Mononuclear cell (primary cell): ENCODE data around the gene DIPK1B. TPM values are rescaled to one million over a fixed set of nuclear protein-coding genes. Genes with fewer than 3 reads are reported as not detected.
"Not testable (repeated sequence)": the region's sequence is repeated elsewhere in the genome, so short reads cannot be mapped to it uniquely, and the experiment has no call there.

Experiments used
- H3K27me3 ChIP-seq: 2 replicates; pipeline ENCODE4 v1.6.0; 2011; ENCODE audit warnings: low read length, control low read depth; ENCODE audit not compliant: insufficient read depth
- H3K4me1 ChIP-seq: 2 replicates; pipeline ENCODE4 v1.5.1; 2011; ENCODE audit warnings: mild to moderate bottlenecking, low read length, control low read depth; ENCODE audit not compliant: insufficient read depth
- H3K4me3 ChIP-seq: 2 replicates; pipeline ENCODE4 v1.5.1; 2011; ENCODE audit warnings: mild to moderate bottlenecking, low read length, moderate library complexity
- H3K9me3 ChIP-seq: 2 replicates; pipeline ENCODE4 v1.5.1; 2011; ENCODE audit warnings: low read depth, mild to moderate bottlenecking, control low read depth, low read length
- total RNA-seq: library from RNA; depleted of rRNA; stranded (reverse); fragments of >200 nt; gene quantifications from one replicate; pipeline ENCODE4 v1.2.3, GENCODE V29; 2012

Gene DIPK1B
- total RNA-seq, 1 donor, result 2.7 TPM

DNA sequence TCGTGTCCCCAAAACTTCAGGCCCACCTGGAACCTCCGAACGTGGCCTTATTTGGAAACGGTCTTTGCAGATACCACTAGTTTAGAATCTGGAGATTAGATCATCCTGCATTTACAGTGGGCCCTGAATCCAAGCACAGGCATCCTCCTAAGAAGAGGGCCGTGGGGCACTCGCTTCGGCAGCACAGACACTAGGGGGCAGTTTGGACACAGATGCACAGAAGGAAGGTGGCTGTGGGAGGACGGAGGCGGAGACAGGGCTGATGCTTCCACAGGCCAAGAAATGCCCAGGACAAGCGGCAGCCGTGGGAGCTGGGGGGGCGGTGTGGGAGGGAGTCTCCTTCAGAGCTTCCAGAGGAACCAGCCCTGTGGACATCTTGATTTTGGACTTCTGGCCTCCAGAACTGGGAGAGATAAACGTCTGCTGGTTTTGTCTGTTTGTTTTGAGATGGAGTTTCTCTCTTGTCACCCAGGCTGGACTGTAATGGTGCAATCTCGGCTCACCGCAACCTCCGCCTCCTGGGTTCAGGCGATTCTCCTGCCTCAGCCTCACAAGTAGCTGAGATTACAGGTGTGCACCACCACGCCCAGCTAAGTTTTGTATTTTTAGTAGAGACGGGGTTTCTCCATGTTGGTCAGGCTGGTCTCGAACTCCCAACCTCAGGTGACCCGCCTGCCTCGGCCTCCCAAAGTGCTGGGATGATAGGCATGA lies 48.6 kb downstream of the DIPK1B start:
- H3K4me1 ChIP-seq, H3K27me3 ChIP-seq, H3K4me3 ChIP-seq, H3K9me3 ChIP-seq: not testable (repeated sequence)

DNA sequence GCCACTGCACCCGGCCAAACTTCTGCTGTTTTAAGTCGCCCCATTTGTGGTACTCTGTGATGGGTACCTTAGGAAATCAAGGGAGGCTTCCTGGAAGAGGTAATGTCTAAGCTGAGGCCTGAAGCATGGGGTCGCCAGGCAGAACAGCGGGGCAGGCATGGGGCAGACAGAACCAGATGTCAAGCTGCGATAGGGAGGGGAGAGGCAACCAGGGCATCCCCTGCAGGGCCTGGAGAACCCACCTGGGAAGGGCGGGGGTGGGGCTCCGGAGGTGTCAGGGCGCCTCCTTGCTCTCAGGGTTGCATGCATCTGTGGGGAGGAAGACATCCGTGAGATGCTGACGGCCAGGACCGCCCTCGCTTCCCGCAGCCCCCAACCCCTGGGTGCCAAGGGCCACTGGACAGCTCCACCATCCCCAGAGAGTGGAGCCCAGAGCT lies 49.2 kb downstream of the DIPK1B start:
- H3K9me3 ChIP-seq, result no peaks in the 10 kb centered on the region
- no peak overlapping the region for H3K4me3 ChIP-seq
- no peaks in the 10 kb centered on the region for H3K27me3 ChIP-seq
- H3K4me1 ChIP-seq, result peaks cover 7% of the 10 kb centered on the region

DNA sequence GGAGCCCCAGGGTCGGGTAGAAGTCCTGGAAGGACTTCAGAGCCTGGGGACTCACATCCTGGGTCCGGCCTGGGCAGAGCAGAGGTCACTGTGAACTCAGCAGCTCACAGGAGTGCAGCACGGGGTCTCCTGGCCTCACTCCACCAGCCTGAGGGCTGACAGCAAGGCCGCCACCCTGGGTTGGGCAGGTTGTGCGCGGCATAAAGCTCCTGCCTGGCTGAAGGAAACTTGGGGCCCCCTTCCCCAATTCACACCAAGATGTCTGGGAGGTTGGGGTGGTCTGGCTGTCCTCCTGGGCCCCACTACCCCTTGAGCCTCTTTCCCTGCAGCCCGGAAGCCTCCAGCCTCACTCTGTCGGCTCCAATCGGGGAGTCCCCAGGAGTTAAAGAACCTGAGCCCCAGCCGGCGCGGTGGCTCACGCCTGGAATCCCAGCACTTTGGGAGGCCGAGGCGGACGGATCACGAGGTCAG lies 49.9 kb downstream of the DIPK1B start:
- no peak overlapping the region for H3K4me3 ChIP-seq
- H3K9me3 ChIP-seq, result no peaks in the 10 kb centered on the region
- H3K27me3 ChIP-seq, result no peaks in the 10 kb centered on the region
- peaks cover 7% of the 10 kb centered on the region for H3K4me1 ChIP-seq

DNA sequence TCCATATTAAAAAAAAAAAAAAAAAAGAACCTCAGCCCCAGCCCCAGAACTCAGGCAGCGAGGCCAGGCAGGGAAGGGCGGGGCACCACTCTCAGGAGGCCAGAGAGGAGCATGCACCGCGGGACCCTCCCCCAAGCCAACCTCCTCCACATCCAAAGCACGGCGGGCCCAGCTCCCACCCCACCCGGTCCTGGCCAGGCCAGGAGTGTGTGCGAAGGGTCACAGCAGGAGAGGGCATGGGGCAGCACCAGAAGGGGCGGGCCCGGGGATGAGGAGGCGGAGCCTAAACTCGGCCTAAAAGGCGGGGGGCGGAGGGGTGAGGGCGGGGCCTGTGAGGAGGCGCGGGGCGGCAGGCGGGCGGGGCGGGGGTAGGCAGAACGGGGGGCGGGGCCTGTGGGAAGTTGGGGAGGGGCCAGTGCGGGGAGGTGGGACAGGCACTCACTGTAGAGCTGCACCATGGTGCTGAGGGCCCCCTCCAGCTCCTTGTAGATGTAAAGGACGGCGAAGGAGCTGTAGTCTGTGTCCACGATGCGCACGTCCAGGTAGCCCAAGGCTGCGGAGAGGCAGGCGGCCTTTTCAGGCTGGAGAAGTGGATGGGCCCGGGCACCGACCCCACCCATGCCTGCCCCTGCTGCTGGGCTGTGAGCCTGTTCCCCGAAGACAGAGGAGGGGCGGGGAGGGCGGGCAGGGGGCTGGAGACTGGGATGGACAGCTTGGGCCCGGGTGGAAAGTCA lies 50.7 kb downstream of the DIPK1B start:
- Histone ChIP-seq H3K27me3 (no peaks in the 10 kb centered on the region), H3K4me1 (peaks cover 5% of the 10 kb centered on the region), H3K4me3 (no peak overlapping the region), H3K9me3 (no peaks in the 10 kb centered on the region)

DNA sequence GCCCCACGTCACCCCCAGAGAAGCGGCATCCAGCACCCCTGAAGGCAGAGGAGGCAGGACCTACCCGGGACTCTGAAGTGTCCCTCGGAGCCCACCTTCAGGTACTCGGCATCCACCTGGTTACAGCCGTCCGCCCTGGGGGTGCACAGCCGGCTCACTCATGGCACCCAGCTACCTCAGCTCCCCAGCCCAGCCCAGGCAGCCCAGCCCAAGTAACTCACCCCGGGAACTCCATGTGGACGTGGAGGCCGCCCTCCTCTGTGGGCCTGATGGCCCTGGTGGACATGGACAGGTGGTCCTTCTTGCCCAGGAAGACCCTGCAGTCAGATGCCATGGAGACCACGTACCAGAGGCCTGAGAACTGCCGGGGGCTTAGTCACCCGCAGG lies 51.3 kb downstream of the DIPK1B start:
- H3K27me3 ChIP-seq, result no peaks in the 10 kb centered on the region
- no peaks in the 10 kb centered on the region for H3K9me3 ChIP-seq
- H3K4me1 ChIP-seq, result no peaks in the 10 kb centered on the region
- H3K4me3 ChIP-seq, result no peak overlapping the region

DNA sequence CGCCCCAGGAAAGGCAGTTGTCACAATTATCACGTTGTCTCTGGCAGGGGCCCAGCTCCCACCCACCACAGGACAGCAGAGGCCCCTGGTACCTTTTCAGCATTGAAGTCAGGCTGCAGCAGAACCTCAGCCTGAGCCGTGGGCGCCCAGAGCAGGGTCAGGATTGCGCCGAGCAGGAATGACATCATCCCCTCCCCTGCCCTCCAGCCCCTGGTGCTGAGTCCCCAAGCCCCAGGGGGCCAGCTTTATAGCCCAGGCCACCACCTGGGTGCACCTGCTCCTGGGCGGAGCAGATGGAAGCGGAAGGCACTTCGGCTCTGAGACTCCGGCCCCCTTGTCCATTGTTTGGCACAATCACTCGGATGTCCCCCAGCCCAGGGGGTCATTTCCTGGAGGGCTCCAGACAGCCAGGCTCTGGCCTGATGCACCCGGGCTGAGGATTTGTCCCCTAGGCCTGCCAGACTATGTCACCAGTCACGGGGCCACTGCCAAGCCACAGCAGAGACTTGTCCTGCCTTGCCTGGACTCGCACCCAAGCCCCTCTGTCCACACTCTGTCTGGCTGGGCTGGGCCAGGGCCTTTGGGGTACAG lies 52.0 kb downstream of the DIPK1B start, which contains the start of gene LCN15:
Gene LCN15, minus strand, starts transcription at position 218 of the 591 bp plus-strand sequence. Its CDS starts 30 bp downstream, at position 188.
- Histone ChIP-seq H3K4me1 (no peaks in the 10 kb centered on the region), H3K27me3 (no peaks in the 10 kb centered on the region), H3K4me3 (no peak within 1 kb of the TSS), H3K9me3 (no peaks in the 10 kb centered on the region)

DNA sequence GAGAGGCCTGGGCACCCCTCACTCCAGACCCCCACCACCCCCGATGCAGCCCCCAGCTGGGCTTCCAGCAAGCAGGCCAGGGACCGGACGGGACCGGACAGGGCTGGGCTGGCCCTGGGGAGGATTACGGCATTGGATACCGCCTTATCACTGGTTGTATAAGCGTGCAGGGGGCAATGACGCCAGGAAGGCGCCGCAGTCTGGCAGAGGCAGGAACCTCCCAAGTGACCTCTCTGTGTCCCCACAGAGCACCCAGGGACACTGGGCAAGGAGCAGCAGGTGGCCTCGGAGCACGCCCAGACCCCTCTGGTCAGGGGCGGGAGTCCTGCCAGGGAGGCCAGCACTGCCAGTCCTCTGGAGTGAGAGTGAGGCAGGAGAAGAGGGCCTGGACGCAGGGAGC lies 52.7 kb downstream of the DIPK1B start:
- Histone ChIP-seq H3K4me1 (no peaks in the 10 kb centered on the region), H3K4me3 (no peak overlapping the region), H3K27me3 (no peaks in the 10 kb centered on the region), H3K9me3 (no peaks in the 10 kb centered on the region)

DNA sequence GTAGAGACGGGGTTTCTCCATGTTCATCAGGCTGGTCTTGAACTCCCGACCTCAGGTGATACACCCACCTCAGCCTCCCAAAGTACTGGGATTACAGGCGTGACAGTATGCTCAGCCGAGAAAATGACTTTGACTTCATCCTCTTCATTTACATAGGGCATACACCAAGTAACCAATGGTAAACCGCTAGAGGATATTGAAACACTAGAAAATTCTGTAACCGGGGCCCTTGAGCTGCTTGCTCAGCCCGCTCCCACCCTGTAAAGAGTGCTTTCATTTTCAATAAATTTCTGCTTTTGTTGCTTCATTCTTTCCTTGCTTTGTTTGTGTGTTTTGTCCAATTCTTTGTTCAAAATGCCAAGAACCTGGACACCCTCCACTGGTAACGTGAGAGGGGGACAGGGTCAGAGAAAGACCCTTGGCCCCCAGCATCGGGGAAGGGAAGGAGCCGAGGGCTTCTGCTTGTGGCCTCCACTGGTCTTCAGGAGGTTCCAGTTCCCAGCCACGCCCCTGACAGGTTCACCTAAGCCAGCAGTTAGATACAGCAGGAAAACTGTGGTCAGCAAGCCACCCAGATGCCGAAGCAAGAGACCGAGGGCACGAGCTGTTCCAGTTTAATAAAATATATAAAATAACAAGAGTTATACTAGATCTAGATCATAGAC lies 53.5 kb downstream of the DIPK1B start:
- H3K4me1 ChIP-seq, H3K27me3 ChIP-seq, H3K9me3 ChIP-seq, H3K4me3 ChIP-seq: not testable (repeated sequence)

DNA sequence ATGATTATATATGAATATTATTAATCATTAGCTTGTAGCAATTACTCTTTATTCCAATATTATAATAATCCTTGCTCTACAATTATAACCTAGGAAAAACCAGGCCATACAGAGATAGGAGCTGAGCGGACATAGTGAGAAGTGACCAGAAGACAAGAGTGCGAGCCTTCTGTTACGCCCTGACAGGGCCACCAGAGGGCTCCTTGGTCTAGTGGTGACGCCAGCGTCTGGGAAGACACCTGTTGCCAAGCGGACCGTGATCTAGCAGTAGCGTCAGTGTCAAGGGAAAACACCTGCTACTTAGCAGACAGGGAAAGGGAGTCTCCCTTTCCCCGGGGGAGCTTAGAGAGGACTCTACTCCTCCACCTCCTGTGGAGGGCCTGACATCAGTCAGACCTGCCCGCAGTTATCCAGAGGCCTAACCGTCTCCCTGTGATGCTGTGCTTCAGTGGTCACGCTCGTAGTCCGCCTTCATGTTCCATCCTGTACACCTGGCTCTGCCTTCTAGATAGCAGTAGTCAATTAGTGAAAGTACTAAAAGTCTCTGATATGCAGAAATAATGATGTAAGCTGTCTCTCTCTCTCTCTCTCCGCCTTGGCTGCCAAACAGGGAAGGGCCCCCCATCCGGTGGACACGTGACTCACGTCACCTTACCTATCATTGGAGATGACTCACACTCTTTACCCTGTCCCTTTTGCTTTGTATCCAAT lies 54.2 kb downstream of the DIPK1B start:
- H3K4me1 ChIP-seq, H3K4me3 ChIP-seq: not testable (repeated sequence)

DNA sequence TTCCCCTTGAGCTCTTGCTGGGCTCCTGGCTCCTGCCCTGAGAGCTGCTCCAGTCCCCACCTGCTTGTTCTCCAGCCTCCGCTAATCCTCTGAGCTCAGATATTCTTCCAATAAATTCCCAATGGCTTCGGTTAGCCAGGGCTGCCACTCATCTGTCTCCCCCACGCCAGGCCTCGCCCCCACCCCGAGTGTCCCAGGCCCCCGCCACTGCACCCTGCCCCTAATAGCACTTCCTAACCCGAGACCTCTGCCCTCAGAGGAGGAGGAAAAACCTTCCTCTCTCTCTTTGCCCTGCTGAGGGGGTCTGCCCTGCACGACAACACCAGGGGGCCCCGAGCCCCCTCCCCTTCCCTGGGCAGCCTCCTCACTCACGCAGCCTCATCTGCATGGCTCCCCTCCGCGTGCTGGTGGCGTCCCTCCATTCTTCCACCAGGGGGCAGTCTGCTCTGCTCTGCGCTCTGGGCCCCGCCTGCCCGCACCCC lies 57.4 kb downstream of the DIPK1B start:
- no peaks in the 10 kb centered on the region for H3K9me3 ChIP-seq
- no peaks in the 10 kb centered on the region for H3K4me1 ChIP-seq
- no peaks in the 10 kb centered on the region for H3K27me3 ChIP-seq
- no peak overlapping the region for H3K4me3 ChIP-seq

More for the DNA sequence above, 54.2 kb downstream of the DIPK1B start:
- H3K27me3 ChIP-seq, H3K9me3 ChIP-seq: not testable (repeated sequence)

DNA sequence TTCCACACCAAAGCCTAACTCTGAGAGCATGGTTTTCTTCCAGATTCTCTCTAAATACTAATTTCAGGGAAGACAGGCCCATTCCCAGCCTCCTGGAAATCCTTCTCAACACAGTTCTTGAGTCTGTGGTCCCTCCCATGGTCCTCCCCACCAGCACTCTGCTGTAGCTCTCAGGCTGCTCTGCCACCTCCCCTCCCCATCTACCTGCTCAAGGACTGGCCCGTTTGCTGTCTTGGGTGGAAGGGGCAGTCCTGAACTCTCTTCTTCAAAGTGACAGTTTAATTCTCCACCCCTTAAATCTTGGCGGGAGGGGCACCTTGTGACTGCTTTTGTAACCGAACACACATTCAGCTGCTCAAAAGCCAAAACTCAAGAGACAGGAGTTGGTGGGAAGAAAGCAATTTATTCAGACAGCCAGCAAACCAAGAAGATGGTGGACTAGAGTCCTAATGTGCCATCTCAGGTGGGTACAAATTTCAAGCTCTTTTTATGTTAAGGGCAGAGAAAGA lies 59.6 kb downstream of the DIPK1B start:
- Histone ChIP-seq H3K27me3 (no peaks in the 10 kb centered on the region), H3K9me3 (no peaks in the 10 kb centered on the region), H3K4me3 (no peak overlapping the region), H3K4me1 (no peaks in the 10 kb centered on the region)

DNA sequence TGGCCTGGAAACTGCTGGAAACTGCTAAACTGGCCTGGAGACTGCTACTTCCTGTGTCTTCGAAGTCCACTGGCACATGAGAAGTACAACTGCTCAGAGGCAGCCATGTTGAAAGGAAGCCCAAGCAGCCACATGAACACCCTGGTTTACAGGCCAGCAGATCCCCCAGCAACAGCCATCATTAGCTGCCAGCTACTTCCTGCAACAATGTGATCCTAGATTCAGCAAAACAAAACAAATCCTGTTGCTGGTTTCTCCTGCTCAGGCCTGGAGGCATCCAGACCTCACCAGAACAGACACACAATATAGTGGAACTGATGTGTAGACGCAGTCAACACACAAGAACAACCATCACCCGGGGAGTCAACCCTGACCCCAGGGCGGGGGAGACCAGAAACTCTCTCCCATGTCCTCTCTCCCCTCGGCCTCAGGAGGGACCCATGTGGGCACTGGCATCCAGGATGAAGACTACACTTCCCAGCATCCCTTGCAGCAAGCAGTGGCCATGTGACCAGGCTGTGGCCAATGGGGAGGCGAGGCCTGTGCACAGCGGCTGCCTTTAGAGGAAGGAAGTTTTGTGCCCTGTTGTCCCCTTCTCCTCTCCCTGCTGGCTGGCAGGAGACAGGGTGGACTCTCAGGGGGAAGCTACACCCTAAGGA lies 61.1 kb downstream of the DIPK1B start:
- Histone ChIP-seq H3K4me1 (no peaks in the 10 kb centered on the region), H3K9me3 (no peaks in the 10 kb centered on the region), H3K27me3 (no peaks in the 10 kb centered on the region), H3K4me3 (no peak overlapping the region)
